Measurements from ENCODE around the gene RBM7.

Gene RBM7

DNA sequence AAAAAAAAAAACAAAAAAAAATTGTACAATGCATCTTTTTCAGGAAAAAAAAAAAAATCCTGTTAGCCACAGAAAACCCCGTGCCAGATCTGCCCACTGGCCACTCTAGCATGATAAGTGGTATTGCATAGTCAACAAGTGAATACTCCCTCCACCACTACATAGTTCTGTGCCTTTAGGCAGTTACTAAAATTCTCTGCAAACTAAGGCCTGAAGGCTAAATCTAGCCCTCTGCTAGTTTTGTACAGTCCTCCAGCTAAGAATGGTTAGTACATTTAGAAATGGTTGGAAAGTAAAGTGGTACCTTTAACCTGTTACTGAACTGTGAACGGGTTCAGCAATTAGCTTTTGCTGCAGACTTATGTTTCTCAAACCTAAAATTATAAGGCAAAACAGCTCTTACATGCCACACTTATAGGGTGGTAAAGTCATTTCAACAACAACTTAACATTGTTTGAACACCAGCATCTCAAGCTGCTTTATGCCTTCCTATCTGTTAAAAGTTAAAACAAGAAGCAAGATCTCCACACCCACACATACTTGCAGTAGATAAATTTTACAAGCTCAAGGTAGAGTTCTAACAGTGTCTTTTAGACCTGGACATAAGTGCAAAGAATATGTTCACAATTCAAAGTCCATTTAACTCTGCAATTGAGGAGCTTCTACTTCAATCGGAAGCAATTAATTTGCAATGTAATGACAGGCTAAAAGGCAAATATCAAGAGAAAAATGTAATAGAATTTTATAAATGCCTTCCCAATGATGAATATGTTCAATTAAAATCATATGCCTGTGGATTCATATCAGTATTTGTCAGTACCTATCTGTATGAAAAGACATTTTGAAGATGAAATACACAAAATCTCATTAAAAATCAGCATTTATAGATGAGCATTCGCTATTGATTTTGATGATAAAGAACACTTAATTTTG is 7.5 kb upstream of the RBM7 start:
- POLR2A ChIA-PET, result interaction anchor here (0.6 to 0.7 kb wide), 2 partner anchors 26 to 998 kb away, joined by 5 to 6 read pairs; no protein-coding TSS in a partner anchor
- TF ChIP-seq, protein P1, sequence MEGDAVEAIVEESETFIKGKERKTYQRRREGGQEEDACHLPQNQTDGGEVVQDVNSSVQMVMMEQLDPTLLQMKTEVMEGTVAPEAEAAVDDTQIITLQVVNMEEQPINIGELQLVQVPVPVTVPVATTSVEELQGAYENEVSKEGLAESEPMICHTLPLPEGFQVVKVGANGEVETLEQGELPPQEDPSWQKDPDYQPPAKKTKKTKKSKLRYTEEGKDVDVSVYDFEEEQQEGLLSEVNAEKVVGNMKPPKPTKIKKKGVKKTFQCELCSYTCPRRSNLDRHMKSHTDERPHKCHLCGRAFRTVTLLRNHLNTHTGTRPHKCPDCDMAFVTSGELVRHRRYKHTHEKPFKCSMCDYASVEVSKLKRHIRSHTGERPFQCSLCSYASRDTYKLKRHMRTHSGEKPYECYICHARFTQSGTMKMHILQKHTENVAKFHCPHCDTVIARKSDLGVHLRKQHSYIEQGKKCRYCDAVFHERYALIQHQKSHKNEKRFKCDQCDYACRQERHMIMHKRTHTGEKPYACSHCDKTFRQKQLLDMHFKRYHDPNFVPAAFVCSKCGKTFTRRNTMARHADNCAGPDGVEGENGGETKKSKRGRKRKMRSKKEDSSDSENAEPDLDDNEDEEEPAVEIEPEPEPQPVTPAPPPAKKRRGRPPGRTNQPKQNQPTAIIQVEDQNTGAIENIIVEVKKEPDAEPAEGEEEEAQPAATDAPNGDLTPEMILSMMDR (IDR thresholded peaks at IDR 0.05; ENCODE audit: control extremely low read depth, extremely low read depth, low read depth, missing control alignments), result no peak
- DNase-seq (ENCODE audit: extremely low spot score), result no peak
- CTCF ChIA-PET, result interaction anchor here (0.7 kb wide), 1 partner anchor 12 kb away, joined by 3 read pairs; no protein-coding TSS in a partner anchor

- CTCF ChIA-PET, result interaction anchor here (0.7 to 1.5 kb wide), 2 partner anchors 11 to 17 kb away, joined by 4 read pairs; no protein-coding TSS in a partner anchor
- TF ChIP-seq, protein P1 (IDR thresholded peaks at IDR 0.05; ENCODE audit: control extremely low read depth, extremely low read depth, low read depth, missing control alignments), result peak; percentile 21
- no peak for DNase-seq (ENCODE audit: extremely low spot score)
- POLR2A ChIA-PET, result no interaction called here
Observed at GRCh38 chr11:114395736-114396135, 4.7 kb upstream of the RBM7 start.

DNA sequence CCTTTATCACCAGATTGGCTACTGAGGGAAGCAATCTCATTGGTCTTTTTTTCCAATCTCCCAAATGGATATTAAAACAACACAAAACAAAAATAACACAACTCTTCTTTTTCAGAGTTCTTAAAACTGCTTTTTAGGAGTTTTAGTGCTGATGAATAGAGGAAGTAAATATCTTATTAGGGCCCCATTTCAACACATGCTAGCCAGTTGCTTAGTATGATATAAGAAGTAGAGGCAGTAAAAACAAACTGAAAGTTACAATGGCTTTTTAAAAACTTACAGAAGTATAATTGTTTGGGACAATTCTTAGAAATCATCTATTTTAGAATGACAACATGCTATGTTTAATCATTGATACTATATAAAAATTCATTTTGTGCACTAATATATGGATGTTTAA is 3.5 kb upstream of the RBM7 start:
- ChIA-PET POLR2A (no interaction called here), CTCF (interaction anchor here (1.5 kb wide), 1 partner anchor 12 kb away, joined by 4 read pairs; no protein-coding TSS in a partner anchor)
- no peak for DNase-seq (ENCODE audit: extremely low spot score)
- TF ChIP-seq, protein P1 (IDR thresholded peaks at IDR 0.05; ENCODE audit: control extremely low read depth, extremely low read depth, low read depth, missing control alignments), result no peak

DNA sequence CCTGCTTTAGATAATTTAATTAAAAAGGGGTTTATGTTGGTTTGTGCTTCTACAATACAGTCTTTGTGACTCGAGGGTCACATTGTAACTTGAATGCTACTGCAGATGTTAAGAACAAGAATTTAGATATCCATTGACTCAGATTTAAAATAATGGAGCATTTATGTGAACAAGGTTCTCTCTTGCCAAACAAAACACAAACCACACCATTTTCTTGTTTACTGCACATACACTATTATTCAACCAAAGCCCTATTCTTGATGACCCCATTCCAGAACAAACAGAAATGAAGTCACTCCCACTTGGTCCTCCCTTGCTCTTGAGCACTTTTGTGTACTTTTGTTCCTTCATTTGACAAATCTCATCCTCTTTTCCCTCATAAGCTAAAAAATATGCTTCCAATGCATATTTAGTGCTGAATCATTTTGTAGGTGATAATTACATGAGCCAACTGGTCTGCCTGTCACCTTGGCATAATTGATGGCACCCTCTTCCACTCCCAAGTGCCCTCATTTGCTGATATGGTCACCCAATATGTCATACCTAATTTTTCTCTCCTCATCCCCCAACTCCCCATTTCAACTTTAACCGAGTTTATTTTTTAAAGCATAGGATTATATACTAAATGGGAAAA is 3.0 kb upstream of the RBM7 start:
- CTCF ChIA-PET, result interaction anchor here (0.9 to 1.3 kb wide), 2 partner anchors 11 to 31 kb away, joined by 3 read pairs; no protein-coding TSS in a partner anchor
- TF ChIP-seq, protein P1 (IDR thresholded peaks at IDR 0.05; ENCODE audit: control extremely low read depth, extremely low read depth, low read depth, missing control alignments), result no peak
- POLR2A ChIA-PET, result no interaction called here

GRCh38 chr11:114398303-114398920 is 2.1 kb upstream of the RBM7 start:
- ChIA-PET POLR2A (no interaction called here), CTCF (interaction anchor here (0.9 to 1.3 kb wide), 2 partner anchors 12 to 32 kb away, joined by 3 read pairs; no protein-coding TSS in a partner anchor)
- TF ChIP-seq, protein P1 (IDR thresholded peaks at IDR 0.05; ENCODE audit: control extremely low read depth, extremely low read depth, low read depth, missing control alignments), result no peak
- DNase-seq (ENCODE audit: extremely low spot score), result no peak

More for the DNA sequence above, 3.0 kb upstream of the RBM7 start:
- no peak for DNase-seq (ENCODE audit: extremely low spot score)

All from GM10248 (cell line).